ENCODE data around the gene SH3GLB1. TPM values are rescaled to one million over a fixed set of nuclear protein-coding genes. Genes with fewer than 3 reads are reported as not detected.

SH3GLB1 gene
- total and polyA plus RNA-seq, 2 of the 8 experiments (the other 6 are each of a cell fraction or from before 2014, with no cell fraction given): 7.7 to 43.1 TPM

DNA sequence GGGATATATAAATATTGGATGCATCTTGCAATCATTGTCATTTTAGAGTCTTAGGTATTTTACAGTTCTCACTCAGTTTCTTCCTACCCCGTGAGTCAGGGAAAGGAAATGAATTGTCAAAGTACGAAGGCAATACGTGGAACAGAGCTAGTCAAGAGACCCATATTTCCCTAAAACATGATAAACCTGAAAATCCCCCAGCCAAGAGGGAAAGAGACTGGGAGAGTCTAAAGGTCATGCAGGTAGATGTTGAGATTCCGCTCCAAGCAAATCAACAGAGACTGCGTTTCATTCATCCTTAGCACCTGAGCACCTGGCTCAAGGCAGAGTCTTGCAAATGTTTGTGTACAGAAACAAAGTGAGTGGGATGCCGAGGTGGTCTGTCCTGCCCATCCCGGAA, 58.0 kb downstream of the SH3GLB1 start:
- H4K8ac ChIP-seq (ENCODE audit: extremely low read depth, insufficient read depth, low read length): peak overlapping the region; percentile 72; the same call in 1 of the 2 replicates
- H3K4me2 ChIP-seq (ENCODE audit: insufficient read depth in 1 of 2, low read depth in 2 of 2, low read length in 2 of 2): no peak overlapping the region
- no peak overlapping the region for H3K4me3 ChIP-seq (ENCODE audit: extremely low read depth in 1 of 4, insufficient read depth in 2 of 4, low read depth in 3 of 4, low read length in 4 of 4)
- no peaks in the 10 kb centered on the region for H4K20me1 ChIP-seq (replicated peaks in 1 of 2; ENCODE audit: control insufficient read depth in 1 of 2, insufficient read depth in 2 of 2, low read length in 2 of 2)
- no peak overlapping the region for H3K23ac ChIP-seq (ENCODE audit: insufficient read length)
- H2BK5ac ChIP-seq (ENCODE audit: low read depth, low read length): no peak overlapping the region
- H3K23me2 ChIP-seq (ENCODE audit: low read depth, low read length): no peaks in the 10 kb centered on the region
- no peak overlapping the region for H3K14ac ChIP-seq (ENCODE audit: insufficient read length)
- H4K5ac ChIP-seq (ENCODE audit: insufficient read length, low read depth, low read length): no peak overlapping the region
- H3K4me1 ChIP-seq (replicated peaks in 1 of 4; ENCODE audit: control insufficient read depth in 3 of 4, insufficient read depth in 4 of 4, low read length in 3 of 4): no peaks in the 10 kb centered on the region
- H3K56ac ChIP-seq (replicated peaks; ENCODE audit: insufficient read length, low read depth, low read length): no peak overlapping the region
- H3K4ac ChIP-seq (replicated peaks; ENCODE audit: insufficient read length, low read depth, low read length): no peak overlapping the region
- H3K9ac ChIP-seq (replicated peaks in 1 of 4; ENCODE audit: extremely low read depth in 1 of 4, low read depth in 3 of 4, low read length in 3 of 4): no peak overlapping the region
- no peaks in the 10 kb centered on the region for H3K79me1 ChIP-seq (ENCODE audit: low read depth, low read length)
- no peak overlapping the region for H3K18ac ChIP-seq (ENCODE audit: extremely low read depth, low read length)
- ChIA-PET POLR2A (ENCODE audit: partially characterized antibody) (no interaction called here), CTCF (ENCODE audit: partially characterized antibody) (interaction anchor here (0.6 kb wide), 2 partner anchors 26 to 367 kb away, joined by 3 read pairs; no protein-coding TSS in a partner anchor)
- no peak overlapping the region for H2AK5ac ChIP-seq (ENCODE audit: low read depth, low read length)
- H3K9me3 ChIP-seq (ENCODE audit: insufficient read depth in 2 of 2, low read depth in 1 of 2, low read length in 1 of 2): 0 out of 4 replicates have a peak, but pooled peaks cover 0 to 3% of the 10 kb centered on the region in 2 experiments
- no peak overlapping the region for H2BK120ac ChIP-seq (replicated peaks; ENCODE audit: low read depth, low read length)
- no peaks in the 10 kb centered on the region for H3K79me2 ChIP-seq (ENCODE audit: control insufficient read depth in 1 of 2, insufficient read depth in 2 of 2, low read length in 2 of 2)
- FAIRE-seq (no peak), DNase-seq (ENCODE audit: low read depth in 1 of 2, low spot score in 2 of 2) (no peak)
- no peaks in the 10 kb centered on the region for H3K27me3 ChIP-seq (replicated peaks in 1 of 4; ENCODE audit: control insufficient read depth in 3 of 4, extremely low read depth in 1 of 4, insufficient read depth in 3 of 4, low read length in 3 of 4)
- 83% methylated on average over 7 of the region's 7 CpGs; no CpG with 5 or more reads in 1 of the 2 experiments for WGBS, 2 experiments (ENCODE audit: extremely low coverage in 1 of 2, insufficient coverage in 1 of 2, insufficient read length in 1 of 2, insufficient replicate concordance in 2 of 2, low coverage in 1 of 2, low lambda C conversion rate in 2 of 2, missing lambda C conversion rate in 1 of 2)
- H3K27ac ChIP-seq (ENCODE audit: low read depth, low read length): no peak overlapping the region
- H2BK12ac ChIP-seq (ENCODE audit: low read depth, low read length): no peak overlapping the region
- H2AFZ ChIP-seq (ENCODE audit: low read length): 0 out of 2 replicates have a peak overlapping the region, but pooled peaks have one; percentile 79
- H2BK15ac ChIP-seq (ENCODE audit: low read length): no peak overlapping the region
- no peak overlapping the region for H2BK20ac ChIP-seq (ENCODE audit: low read length)
- no peak overlapping the region for H4K91ac ChIP-seq (replicated peaks; ENCODE audit: insufficient read length, low read length)
- no peaks in the 10 kb centered on the region for H3K36me3 ChIP-seq (ENCODE audit: control insufficient read depth in 2 of 4, insufficient read depth in 4 of 4, low read length in 3 of 4)
- TF ChIP-seq BACH1 (IDR thresholded peaks at IDR 0.05; ENCODE audit: low read length): no peak
- no peak for TF ChIP-seq CTBP2 (IDR thresholded peaks at IDR 0.05; ENCODE audit: borderline replicate concordance, insufficient read depth, insufficient read length, low read length)
- no peak for TF ChIP-seq HDAC6 (IDR thresholded peaks at IDR 0.05; ENCODE audit: low read depth, low read length)
- TF ChIP-seq, protein P1, sequence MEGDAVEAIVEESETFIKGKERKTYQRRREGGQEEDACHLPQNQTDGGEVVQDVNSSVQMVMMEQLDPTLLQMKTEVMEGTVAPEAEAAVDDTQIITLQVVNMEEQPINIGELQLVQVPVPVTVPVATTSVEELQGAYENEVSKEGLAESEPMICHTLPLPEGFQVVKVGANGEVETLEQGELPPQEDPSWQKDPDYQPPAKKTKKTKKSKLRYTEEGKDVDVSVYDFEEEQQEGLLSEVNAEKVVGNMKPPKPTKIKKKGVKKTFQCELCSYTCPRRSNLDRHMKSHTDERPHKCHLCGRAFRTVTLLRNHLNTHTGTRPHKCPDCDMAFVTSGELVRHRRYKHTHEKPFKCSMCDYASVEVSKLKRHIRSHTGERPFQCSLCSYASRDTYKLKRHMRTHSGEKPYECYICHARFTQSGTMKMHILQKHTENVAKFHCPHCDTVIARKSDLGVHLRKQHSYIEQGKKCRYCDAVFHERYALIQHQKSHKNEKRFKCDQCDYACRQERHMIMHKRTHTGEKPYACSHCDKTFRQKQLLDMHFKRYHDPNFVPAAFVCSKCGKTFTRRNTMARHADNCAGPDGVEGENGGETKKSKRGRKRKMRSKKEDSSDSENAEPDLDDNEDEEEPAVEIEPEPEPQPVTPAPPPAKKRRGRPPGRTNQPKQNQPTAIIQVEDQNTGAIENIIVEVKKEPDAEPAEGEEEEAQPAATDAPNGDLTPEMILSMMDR (IDR thresholded peaks at IDR 0.05; ENCODE audit: control extremely low read depth in 1 of 3, insufficient read depth in 1 of 3, low read depth in 1 of 3, low read length in 3 of 3): no peak
- no peak for TF ChIP-seq RFX5 (IDR thresholded peaks at IDR 0.05; ENCODE audit: borderline replicate concordance, low read depth, low read length)
- TF ChIP-seq TBP (IDR thresholded peaks at IDR 0.05; ENCODE audit: low read depth, low read length): no peak
- no peak for TF ChIP-seq HDAC2 (IDR thresholded peaks at IDR 0.05; ENCODE audit: borderline replicate concordance in 1 of 2, low read depth in 2 of 2, low read length in 2 of 2)
- TF ChIP-seq CHD1 (IDR thresholded peaks at IDR 0.05; ENCODE audit: low read depth, low read length): no peak
- TF ChIP-seq SP2 (IDR thresholded peaks at IDR 0.05; ENCODE audit: low read length): no peak
- no peak for TF ChIP-seq SIX5 (IDR thresholded peaks at IDR 0.05; ENCODE audit: low read depth, low read length)
- TF ChIP-seq RNF2 (IDR thresholded peaks at IDR 0.05; ENCODE audit: borderline replicate concordance, low read depth, low read length, missing control alignments, poor library complexity, severe bottlenecking): no peak
